Activated CD4-positive, alpha-beta T cell treated with anti-CD3 and anti-CD28 coated beads for 24 hours (primary cell): ENCODE measurements around the gene EVA1B.

Source experiments
- DNase-seq, 2 donors: peaks; one replicate each; pipeline ENCODE4 v3.0.0-alpha.2; 2020; ENCODE audit warnings: low read depth in 2 of 2

The EVA1B gene

GRCh38 chr1:36279789-36280296 lies 43.6 kb downstream of the EVA1B start:
- DNase-seq, result no peak

- DNase-seq, result no peak
Observed at GRCh38 chr1:36279110-36279788, 44.2 kb downstream of the EVA1B start.

DNA sequence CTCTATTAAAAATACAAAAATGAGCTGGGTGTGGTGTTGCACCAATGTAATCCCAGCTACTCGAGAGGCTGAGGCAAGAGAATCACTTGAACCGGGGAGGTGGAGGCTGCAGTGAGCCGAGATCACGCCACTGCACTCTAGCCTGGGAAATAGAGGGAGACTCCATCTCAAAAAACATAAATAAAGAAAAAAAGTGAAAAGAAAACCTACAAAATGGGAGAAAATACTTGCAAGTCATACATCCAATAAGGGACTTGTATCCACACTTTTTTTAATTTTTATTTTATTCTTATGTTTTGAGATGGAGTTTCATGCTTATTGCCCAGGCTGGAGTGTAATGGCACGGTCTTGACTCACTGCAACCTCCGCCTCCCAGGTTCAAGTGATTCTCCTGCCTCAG lies 46.8 kb downstream of the EVA1B start:
- DNase-seq, result no peak

GRCh38 chr1:36274201-36274600 lies 49.2 kb downstream of the EVA1B start:
- no peak for DNase-seq

DNA sequence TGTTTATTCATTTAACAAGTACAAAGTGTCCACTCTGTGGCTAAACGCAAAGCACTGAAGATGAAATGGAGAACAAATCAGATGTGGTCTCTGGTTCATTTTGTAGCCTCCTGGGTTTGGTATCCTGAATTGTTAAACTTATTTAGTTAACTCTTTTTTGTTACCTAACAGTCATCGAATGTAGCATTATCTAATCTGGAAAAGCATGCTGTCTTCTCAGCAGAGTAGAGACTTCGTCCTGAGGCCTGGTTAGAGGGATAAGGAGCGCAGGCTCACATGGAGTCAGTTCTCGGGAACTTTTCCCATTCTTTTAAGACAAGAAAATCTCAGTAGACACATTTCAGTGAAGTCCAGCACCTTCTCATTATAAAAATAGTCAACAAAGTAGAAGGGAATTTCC lies 50.4 kb downstream of the EVA1B start:
- no peak for DNase-seq
